Measurements from ENCODE around the gene AP1M1.
A peak's percentile ranks its signal among the peaks of the same experiment; 100 is the strongest.

The AP1M1 gene

GRCh38 chr19:16185123-16185767 is 12.5 kb upstream of the AP1M1 start, which contains the start of gene FAM32A:
TSS of gene FAM32A (plus strand) at chr19:16185410. CDS start at chr19:16185443, 33 bp downstream.
- DNase-seq (ENCODE audit: low read depth) = peak; percentile 96

GRCh38 chr19:16185768-16186123 is 12.0 kb upstream of the AP1M1 start:
- peak; percentile 30 for DNase-seq (ENCODE audit: low read depth)

- DNase-seq (ENCODE audit: low read depth) = no peak
Observed at GRCh38 chr19:16188521-16188920, 9.2 kb upstream of the AP1M1 start.

- DNase-seq (ENCODE audit: low read depth) = no peak
Observed at GRCh38 chr19:16190198-16190597, 7.5 kb upstream of the AP1M1 start.

- DNase-seq (ENCODE audit: low read depth) = no peak
Observed at GRCh38 chr19:16190736-16191135, 7.0 kb upstream of the AP1M1 start.

GRCh38 chr19:16191216-16191908 is 6.3 kb upstream of the AP1M1 start:
- DNase-seq (ENCODE audit: low read depth) = no peak

- no peak for DNase-seq (ENCODE audit: low read depth)
Observed at GRCh38 chr19:16193466-16193865, 4.2 kb upstream of the AP1M1 start.

- no peak for DNase-seq (ENCODE audit: low read depth)
Observed at GRCh38 chr19:16197188-16197621, 506 bp upstream of the AP1M1 start.

- DNase-seq (ENCODE audit: low read depth) = no peak
Observed at GRCh38 chr19:16198370-16198651, 600 bp downstream of the AP1M1 start.

GRCh38 chr19:16199275-16199932 is 1.7 kb downstream of the AP1M1 start:
- DNase-seq (ENCODE audit: low read depth) = no peak

GRCh38 chr19:16200038-16201010 is 2.6 kb downstream of the AP1M1 start:
- no peak for DNase-seq (ENCODE audit: low read depth)

- DNase-seq (ENCODE audit: low read depth) = no peak
Observed at GRCh38 chr19:16201011-16201391, 3.3 kb downstream of the AP1M1 start.

GRCh38 chr19:16202320-16203255 is 4.9 kb downstream of the AP1M1 start:
- DNase-seq (ENCODE audit: low read depth) = no peak

GRCh38 chr19:16203256-16204004 is 5.7 kb downstream of the AP1M1 start:
- no peak for DNase-seq (ENCODE audit: low read depth)

- no peak for DNase-seq (ENCODE audit: low read depth)
Observed at GRCh38 chr19:16204005-16204294, 6.2 kb downstream of the AP1M1 start.

- no peak for DNase-seq (ENCODE audit: low read depth)
Observed at GRCh38 chr19:16205205-16206045, 7.7 kb downstream of the AP1M1 start.

- no peak for DNase-seq (ENCODE audit: low read depth)
Observed at GRCh38 chr19:16206046-16206605, 8.4 kb downstream of the AP1M1 start.

GRCh38 chr19:16206637-16207036 is 8.9 kb downstream of the AP1M1 start:
- DNase-seq (ENCODE audit: low read depth) = no peak

- no peak for DNase-seq (ENCODE audit: low read depth)
Observed at GRCh38 chr19:16207063-16207462, 9.4 kb downstream of the AP1M1 start.
